GM18951 (cell line): ENCODE data around the gene TMEM132D.

Experiments used
- POLR2A ChIP-seq: IDR thresholded peaks from 4 replicates; pipeline ENCODE4 v1.6.1; 2011; ENCODE audit warnings: mild to moderate bottlenecking; ENCODE audit not compliant: insufficient read length, insufficient read depth; ENCODE audit errors: extremely low read depth
- in situ Hi-C: fragments of 300-500 bp; cut with MboI; formaldehyde crosslinking; loops from one replicate; pipeline ENCODE4 v1.12.0; 2022; ENCODE audit warnings: low sequenced_read_pairs, mixed read lengths, inconsistent platforms; ENCODE audit not compliant: unreplicated experiment

The TMEM132D gene

DNA sequence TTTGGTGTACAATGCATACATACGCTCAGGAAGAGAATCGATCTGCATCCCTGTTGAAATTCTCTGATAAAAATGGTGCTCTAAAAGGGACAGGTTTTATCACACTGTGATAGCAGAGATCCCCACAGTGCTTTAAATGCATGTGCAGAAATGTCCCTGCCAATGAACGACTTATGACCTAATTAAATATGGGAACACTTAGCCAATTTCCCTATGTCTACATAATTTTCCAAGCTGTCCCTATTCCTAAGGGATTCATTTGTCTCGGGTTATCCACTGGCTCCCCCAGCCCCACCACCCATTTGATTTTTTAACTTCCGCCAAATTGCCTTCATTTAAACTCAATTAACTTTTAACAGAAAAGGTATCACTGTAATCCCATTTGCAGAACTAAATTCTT, 284.6 kb downstream of the TMEM132D start:
- no peak for TF ChIP-seq POLR2A
- in situ Hi-C loops, result no loop called here

GRCh38 chr12:129617849-129618248, 286.0 kb downstream of the TMEM132D start:
- in situ Hi-C loops, result no loop called here
- TF ChIP-seq POLR2A, result no peak

DNA sequence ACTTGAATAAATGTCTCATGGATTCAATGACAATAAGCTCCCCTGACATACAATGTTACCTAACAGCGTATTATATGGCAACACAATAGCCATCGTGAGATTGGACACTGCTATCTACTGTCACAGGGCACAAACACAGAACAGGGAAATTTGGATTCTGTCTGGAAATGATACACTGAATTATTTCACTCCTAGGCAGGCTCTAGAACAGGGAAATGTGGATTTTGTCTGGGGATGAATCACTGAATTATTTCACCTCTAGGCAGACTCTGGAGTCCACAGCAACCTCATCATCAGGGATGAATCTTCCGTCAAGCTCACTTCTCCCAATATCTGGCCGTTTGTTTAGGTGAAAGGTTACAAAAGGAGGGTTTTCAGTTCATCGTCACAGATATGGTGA, 288.8 kb downstream of the TMEM132D start:
- no peak for TF ChIP-seq POLR2A
- in situ Hi-C loops, result no loop called here

DNA sequence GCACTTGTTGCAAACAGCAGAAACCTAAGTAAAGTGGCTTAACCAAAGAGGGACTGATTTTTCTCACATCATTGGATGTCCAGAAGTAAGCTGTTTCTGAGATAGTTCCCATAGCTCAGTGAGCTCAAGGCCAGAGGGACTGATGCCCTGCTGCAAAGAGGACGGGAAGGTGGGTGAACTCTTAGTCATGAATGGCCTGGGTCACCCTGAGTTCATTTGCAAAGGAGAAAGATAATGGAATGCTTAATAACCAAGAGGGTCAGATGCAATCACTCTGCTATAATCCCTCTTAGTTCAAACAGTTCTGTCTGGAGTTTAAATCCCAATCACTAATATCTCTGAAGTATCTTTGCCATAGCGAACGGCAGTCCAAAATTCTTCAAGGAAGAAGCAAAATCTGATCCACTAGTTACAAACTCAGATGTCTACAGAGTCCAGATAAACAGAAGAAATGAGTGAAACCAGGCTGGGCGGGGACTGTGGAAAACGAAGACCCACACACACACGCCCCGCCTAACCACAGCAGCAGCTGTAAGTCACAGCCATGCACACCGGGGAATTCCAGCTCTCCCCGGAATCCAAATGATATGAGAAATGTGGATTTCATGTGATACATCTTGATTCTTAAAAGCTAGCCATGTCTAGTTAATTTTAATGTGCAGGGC, 289.5 kb downstream of the TMEM132D start:
- no peak for TF ChIP-seq POLR2A
- in situ Hi-C loops, result no loop called here

GRCh38 chr12:129613314-129613713, 290.5 kb downstream of the TMEM132D start:
- no peak for TF ChIP-seq POLR2A
- in situ Hi-C loops, result no loop called here

DNA sequence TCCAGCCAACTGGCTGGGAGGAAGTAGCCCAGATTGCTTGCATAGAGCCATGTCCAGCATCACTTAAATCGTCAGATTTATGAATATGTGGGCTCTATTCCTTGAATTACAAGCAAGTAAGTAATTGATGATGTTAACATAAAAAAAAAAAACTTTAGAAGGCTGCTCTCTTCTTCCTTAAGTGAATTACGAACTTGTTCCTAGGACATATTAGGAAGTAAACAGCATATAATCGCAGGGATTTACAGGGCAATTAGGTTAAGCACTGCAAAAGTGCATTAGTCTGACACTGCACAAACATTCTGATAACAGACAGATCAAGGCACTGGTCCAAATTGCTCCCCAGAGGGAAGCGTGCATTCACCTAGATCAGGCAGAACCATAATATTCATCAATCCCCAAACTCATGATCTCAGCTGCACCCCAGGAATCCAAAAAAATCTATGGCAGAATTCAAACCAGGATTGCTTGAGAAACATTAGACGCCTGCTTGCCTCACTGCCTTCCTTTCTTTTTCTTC, 293.2 kb downstream of the TMEM132D start:
- in situ Hi-C loops, result no loop called here
- no peak for TF ChIP-seq POLR2A

DNA sequence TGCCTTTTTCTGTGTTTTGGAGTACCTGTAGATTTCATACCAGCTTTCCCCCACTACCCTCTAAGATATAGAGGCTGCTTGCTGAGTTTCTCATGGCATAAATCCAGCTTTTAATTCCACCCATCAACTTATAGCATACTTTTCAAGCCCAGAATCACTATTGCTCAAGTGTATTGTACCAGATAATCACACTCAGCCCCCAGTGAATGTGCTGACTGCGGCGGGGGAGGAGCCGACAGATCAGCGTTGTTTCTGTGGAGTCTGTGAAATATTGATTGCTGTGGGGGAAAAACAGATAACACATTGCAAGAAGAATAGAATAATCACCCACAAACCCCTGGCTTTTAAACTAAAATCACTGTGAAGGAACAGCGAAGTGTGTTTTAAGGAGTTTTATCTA, 296.1 kb downstream of the TMEM132D start:
- TF ChIP-seq POLR2A, result no peak
- in situ Hi-C loops, result no loop called here

GRCh38 chr12:129607301-129607700, 296.5 kb downstream of the TMEM132D start:
- in situ Hi-C loops, result no loop called here
- no peak for TF ChIP-seq POLR2A

DNA sequence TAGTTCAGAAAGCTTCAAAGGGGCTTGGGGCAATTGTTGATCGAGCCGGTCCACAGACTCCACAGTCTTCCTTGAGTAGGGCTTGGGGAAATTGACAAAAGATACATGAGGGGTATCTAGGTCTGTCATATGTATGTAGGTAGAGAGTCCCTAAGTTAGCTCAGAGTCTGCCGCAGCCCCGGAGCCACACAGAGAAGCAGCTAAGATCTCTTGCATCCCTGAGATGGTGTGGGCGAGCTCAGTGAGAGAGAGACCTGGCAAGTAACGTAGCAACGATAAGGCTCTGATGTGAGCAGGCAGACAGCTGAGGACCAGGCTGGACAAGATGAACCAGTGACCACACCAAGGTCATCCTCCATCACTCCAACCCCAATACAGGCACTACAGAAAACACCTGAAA, 297.6 kb downstream of the TMEM132D start:
- in situ Hi-C loops, result no loop called here
- no peak for TF ChIP-seq POLR2A

- in situ Hi-C loops, result no loop called here
Measured at GRCh38 chr12:129605666-129606065, 298.2 kb downstream of the TMEM132D start.

GRCh38 chr12:129604506-129604905, 299.3 kb downstream of the TMEM132D start:
- no peak for TF ChIP-seq POLR2A
- in situ Hi-C loops, result no loop called here

More at GRCh38 chr12:129605666-129606065, 298.2 kb downstream of the TMEM132D start:
- TF ChIP-seq POLR2A, result no peak

- TF ChIP-seq POLR2A, result no peak
- in situ Hi-C loops, result no loop called here
Measured at GRCh38 chr12:129599406-129599805, 304.4 kb downstream of the TMEM132D start.

- in situ Hi-C loops, result no loop called here
- no peak for TF ChIP-seq POLR2A
Measured at GRCh38 chr12:129594098-129594497, 309.7 kb downstream of the TMEM132D start.

GRCh38 chr12:129592449-129592848, 311.4 kb downstream of the TMEM132D start:
- in situ Hi-C loops, result no loop called here
- TF ChIP-seq POLR2A, result no peak
